ENCODE results near the gene PHOX2B. TPM values are rescaled to one million over a fixed set of nuclear protein-coding genes. Genes with fewer than 3 reads are reported as not detected.

Gene PHOX2B
- total RNA-seq, 1 experiment from 2014 or later = not detected

GRCh38 chr4:41787931-41788330, 39.4 kb upstream of the PHOX2B start:
- RAD21 ChIA-PET (ENCODE audit: low non-redundant PET in 1 of 2, low total read pairs in 2 of 2, uncharacterized antibody in 2 of 2, unreplicated experiment in 2 of 2) = no interaction called here
- Histone ChIP-seq H3K79me2 (ENCODE audit: insufficient read depth, low read length) (no peaks in the 10 kb centered on the region), H3K9ac (ENCODE audit: low read length) (no peak overlapping the region), H3K4me3 (replicated peaks in 1 of 2; ENCODE audit: low read depth in 1 of 2, low read length in 2 of 2) (no peak overlapping the region), H3K4me2 (ENCODE audit: low read length) (no peak overlapping the region), H3K27me3 (ENCODE audit: insufficient read depth, low read length) (peaks cover 27% of the 10 kb centered on the region; the same call in 1 of the 2 replicates), H2AFZ (ENCODE audit: low read depth, low read length, poor library complexity, severe bottlenecking) (no peak overlapping the region), H3K27ac (ENCODE audit: low read depth, low read length) (no peak overlapping the region), H3K4me1 (ENCODE audit: control insufficient read depth in 1 of 2, insufficient read depth in 2 of 2, low read length in 2 of 2) (no peaks in the 10 kb centered on the region), H4K20me1 (ENCODE audit: insufficient read depth) (no peaks in the 10 kb centered on the region), H3K9me2 (ENCODE audit: insufficient read depth) (no peaks in the 10 kb centered on the region), H3K9me3 (ENCODE audit: control insufficient read depth in 1 of 2, insufficient read depth in 1 of 2, low read depth in 1 of 2, low read length in 2 of 2) (no peaks in the 10 kb centered on the region), H3K36me3 (ENCODE audit: control insufficient read depth in 1 of 2, insufficient read depth in 2 of 2, low read length in 2 of 2) (no peaks in the 10 kb centered on the region)
- TF ChIP-seq MAX (IDR thresholded peaks at IDR 0.05) = no peak
- TF ChIP-seq SP1 (IDR thresholded peaks at IDR 0.05; ENCODE audit: low read depth) = no peak
- no peak for TF ChIP-seq POLR2A (IDR thresholded peaks at IDR 0.05; ENCODE audit: borderline replicate concordance, extremely low read depth, insufficient read depth, insufficient read length)
- CTCF ChIA-PET = no interaction called here
- intact Hi-C loops (cut with micrococcal nuclease) = no loop called here
- POLR2A ChIA-PET = no interaction called here
- DNase-seq (ENCODE audit: low read depth, low spot score) (no peak), ATAC-seq (no peak)
- no TSS peak for BruUV-seq (replicated peaks)

- ChIA-PET POLR2A (no interaction called here), CTCF (no interaction called here), RAD21 (ENCODE audit: low non-redundant PET in 1 of 2, low total read pairs in 2 of 2, uncharacterized antibody in 2 of 2, unreplicated experiment in 2 of 2) (no interaction called here)
- Histone ChIP-seq H3K27ac (ENCODE audit: low read depth, low read length) (no peak overlapping the region), H3K4me2 (ENCODE audit: low read length) (no peak overlapping the region), H4K20me1 (ENCODE audit: insufficient read depth) (no peaks in the 10 kb centered on the region), H3K4me3 (replicated peaks in 1 of 2; ENCODE audit: low read depth in 1 of 2, low read length in 2 of 2) (no peak overlapping the region), H3K79me2 (ENCODE audit: insufficient read depth, low read length) (no peaks in the 10 kb centered on the region), H3K36me3 (ENCODE audit: control insufficient read depth in 1 of 2, insufficient read depth in 2 of 2, low read length in 2 of 2) (no peaks in the 10 kb centered on the region), H3K4me1 (ENCODE audit: control insufficient read depth in 1 of 2, insufficient read depth in 2 of 2, low read length in 2 of 2) (no peaks in the 10 kb centered on the region), H2AFZ (ENCODE audit: low read depth, low read length, poor library complexity, severe bottlenecking) (no peak overlapping the region), H3K9ac (ENCODE audit: low read length) (no peak overlapping the region), H3K9me3 (ENCODE audit: control insufficient read depth in 1 of 2, insufficient read depth in 1 of 2, low read depth in 1 of 2, low read length in 2 of 2) (no peaks in the 10 kb centered on the region), H3K9me2 (ENCODE audit: insufficient read depth) (no peaks in the 10 kb centered on the region), H3K27me3 (ENCODE audit: insufficient read depth, low read length) (peaks cover 15% of the 10 kb centered on the region; the same call in 1 of the 2 replicates)
- intact Hi-C loops (cut with micrococcal nuclease) = no loop called here
- TF ChIP-seq EZH2phosphoT487 (IDR thresholded peaks at IDR 0.05; ENCODE audit: borderline replicate concordance) (no peak), REST (IDR thresholded peaks at IDR 0.05; ENCODE audit: low read depth) (no peak), EZH2 (IDR thresholded peaks at IDR 0.05) (no peak), RAD21 (IDR thresholded peaks at IDR 0.05; ENCODE audit: low read depth) (no peak), YY1 (IDR thresholded peaks at IDR 0.05; ENCODE audit: extremely low read depth, insufficient replicate concordance, low read depth, low read length) (no peak), POLR2AphosphoS5 (IDR thresholded peaks at IDR 0.05; ENCODE audit: low read depth, low read length) (no peak), ZFX (IDR thresholded peaks at IDR 0.05) (no peak), ELF1 (IDR thresholded peaks at IDR 0.05; ENCODE audit: borderline replicate concordance, low read depth) (no peak), POLR2A (IDR thresholded peaks at IDR 0.05; ENCODE audit: borderline replicate concordance, extremely low read depth, insufficient read depth, insufficient read length) (no peak), FOSL1 (IDR thresholded peaks at IDR 0.05; ENCODE audit: low read depth) (no peak), CEBPB (IDR thresholded peaks at IDR 0.05; ENCODE audit: low read depth) (no peak), ZNF274 (IDR thresholded peaks at IDR 0.05; ENCODE audit: low read depth, low read length) (no peak), MAX (IDR thresholded peaks at IDR 0.05) (no peak), CTCF (IDR thresholded peaks at IDR 0.05 in 2 of 3, conservative IDR thresholded peaks at IDR 0.05 in 1 of 3; ENCODE audit: borderline replicate concordance in 1 of 3, insufficient read depth in 1 of 3, low read depth in 2 of 3, low read length in 2 of 3) (no peak)
- BruUV-seq (replicated peaks) = no TSS peak
- ATAC-seq (no peak), DNase-seq (ENCODE audit: low read depth, low spot score) (no peak)
These were observed 37.1 kb upstream of the PHOX2B start for GRCh38 chr4:41785665-41786064.

All from HCT116 (cell line).